GM19467 (cell line): ENCODE measurements around the gene OXTR.
"Not testable (repeated sequence)": the region's sequence is repeated elsewhere in the genome, so short reads cannot be mapped to it uniquely, and the experiment has no call there.

Experiments
- ATAC-seq: cut with Tn5 transposase; IDR thresholded peaks from one replicate; pipeline ENCODE4 v1.9.1; 2021; ENCODE audit warnings: mild to moderate bottlenecking, moderate library complexity; ENCODE audit not compliant: unreplicated experiment

OXTR gene

DNA sequence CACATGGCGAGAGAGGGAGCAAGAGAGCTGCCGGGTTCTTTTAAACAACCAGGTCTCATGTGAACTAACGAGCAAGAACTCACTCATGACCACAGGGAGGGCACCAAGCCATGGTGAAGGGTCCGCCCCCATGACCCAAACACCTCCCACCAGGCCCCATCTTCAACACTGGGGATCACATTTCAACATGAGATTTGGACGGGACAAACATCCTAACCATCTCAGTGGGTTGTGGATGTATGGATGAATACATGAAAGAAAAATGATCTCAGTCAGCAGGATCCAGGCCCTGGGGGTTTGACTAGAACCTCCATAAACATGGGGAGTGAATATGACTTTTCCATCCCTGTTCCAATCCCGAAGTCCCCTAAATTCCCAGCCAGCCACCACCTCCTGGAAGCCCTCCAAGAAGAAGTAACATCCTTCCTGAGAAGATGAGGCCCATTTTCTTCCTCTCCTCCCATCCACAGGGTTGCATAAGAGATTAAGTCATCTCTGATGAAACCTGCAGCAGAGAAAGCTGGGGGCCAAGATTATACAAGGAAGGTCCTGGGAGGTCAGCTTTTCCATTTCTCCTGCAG, 26.3 kb downstream of the OXTR start:
- ATAC-seq = no peak

- ATAC-seq = no peak
Measured at GRCh38 chr3:8741581-8742261, 27.7 kb downstream of the OXTR start.

- no peak for ATAC-seq
Measured at GRCh38 chr3:8739757-8740504, 29.5 kb downstream of the OXTR start.

- no peak for ATAC-seq
Measured at GRCh38 chr3:8738639-8739038, 30.8 kb downstream of the OXTR start.

- no peak for ATAC-seq
Measured at GRCh38 chr3:8737823-8738222, 31.6 kb downstream of the OXTR start.

DNA sequence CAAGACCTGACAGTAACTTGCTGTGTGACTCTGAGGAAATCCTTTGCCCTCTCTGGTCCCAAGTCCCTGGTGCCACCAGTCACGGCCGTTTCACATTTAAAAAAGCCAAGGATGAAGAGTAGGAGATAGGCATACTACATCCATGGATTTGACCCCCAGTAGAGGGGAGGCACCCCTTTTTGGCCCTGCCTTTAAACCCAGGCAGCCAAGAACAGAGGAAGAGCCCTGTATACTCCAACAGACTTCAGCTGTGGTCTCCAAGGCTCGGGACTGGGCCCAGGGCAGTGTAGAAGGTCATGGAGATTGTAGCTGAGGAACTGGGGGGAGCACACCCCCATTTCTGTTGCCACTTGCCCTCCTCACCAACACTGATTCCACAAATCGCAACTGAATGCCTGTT, 32.1 kb downstream of the OXTR start:
- ATAC-seq = no peak

GRCh38 chr3:8736436-8736835, 33.0 kb downstream of the OXTR start:
- no peak for ATAC-seq

- ATAC-seq = no peak
Measured at GRCh38 chr3:8734908-8735307, 34.5 kb downstream of the OXTR start.

- ATAC-seq = no peak
Measured at GRCh38 chr3:8734137-8734878, 35.1 kb downstream of the OXTR start.

GRCh38 chr3:8733332-8734094, 35.9 kb downstream of the OXTR start, which contains the start of gene CAV3:
Gene CAV3, plus strand, starts transcription at chr3:8733802. Its CDS starts 75 bp downstream, at chr3:8733877.
- no peak for ATAC-seq

DNA sequence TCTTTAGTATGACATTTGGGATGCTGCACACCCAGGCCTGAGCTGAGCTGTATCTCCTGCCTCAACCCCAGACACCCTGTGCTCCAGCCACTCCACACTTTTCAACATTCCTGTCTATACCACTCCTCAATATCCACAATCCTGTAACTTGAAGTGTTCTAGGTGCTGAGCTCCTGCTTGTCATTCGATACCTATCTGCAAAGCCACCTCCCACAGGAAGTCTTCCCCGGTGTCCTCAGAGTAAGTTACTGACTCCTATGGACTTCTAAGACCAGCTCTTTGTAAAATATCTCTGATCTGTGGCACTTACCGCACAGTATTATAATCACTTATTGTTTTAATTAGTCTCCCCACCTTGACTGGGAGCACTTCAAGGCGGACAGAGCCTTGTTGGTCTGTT, 37.0 kb downstream of the OXTR start:
- no peak for ATAC-seq

GRCh38 chr3:8730656-8731055, 38.8 kb downstream of the OXTR start:
- ATAC-seq = no peak

- ATAC-seq = no peak
Measured at GRCh38 chr3:8729479-8729878, 39.9 kb downstream of the OXTR start.

DNA sequence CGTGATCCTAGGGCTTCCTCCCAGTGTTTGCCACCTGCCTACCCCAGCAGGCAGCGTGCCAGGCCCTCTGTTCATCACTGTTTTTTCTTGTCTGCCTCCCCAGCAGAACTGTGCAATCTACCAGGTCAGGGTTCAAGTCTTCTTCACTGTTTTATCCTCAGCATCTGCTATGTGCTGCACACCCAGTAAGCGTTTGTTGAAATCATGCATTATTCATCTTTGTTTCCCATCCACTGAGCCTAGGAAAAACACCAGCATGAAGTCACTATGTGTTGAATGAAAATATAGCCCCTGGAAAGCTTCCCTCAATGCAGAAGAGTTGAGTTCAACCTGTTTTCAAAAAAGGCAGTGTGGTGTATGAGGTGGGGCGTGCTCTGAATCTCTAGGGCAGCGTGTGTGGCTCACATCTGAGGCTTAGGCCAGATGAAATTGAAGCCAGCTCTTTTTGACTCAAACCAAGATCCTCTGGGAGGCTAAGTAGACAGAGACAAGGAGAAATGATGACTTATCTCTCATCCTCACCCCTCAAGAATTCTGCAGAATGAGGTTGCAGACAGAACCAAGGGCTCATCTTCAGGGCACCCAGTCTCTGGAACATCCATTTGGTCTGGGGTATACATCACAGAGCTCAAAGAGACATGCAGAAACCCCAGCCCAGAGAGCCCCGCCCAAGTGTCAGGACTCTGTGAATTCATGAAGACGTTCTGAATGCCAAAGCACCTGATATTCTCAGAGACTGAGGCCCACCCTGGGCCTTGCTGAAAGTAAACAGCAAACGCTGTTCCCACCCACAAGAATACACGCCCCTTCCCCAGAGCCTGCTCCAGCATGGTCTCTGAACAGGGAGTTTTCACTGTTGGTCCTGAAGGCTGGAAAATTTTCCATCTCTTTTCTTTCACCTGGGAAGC, 41.6 kb downstream of the OXTR start:
- no peak for ATAC-seq

DNA sequence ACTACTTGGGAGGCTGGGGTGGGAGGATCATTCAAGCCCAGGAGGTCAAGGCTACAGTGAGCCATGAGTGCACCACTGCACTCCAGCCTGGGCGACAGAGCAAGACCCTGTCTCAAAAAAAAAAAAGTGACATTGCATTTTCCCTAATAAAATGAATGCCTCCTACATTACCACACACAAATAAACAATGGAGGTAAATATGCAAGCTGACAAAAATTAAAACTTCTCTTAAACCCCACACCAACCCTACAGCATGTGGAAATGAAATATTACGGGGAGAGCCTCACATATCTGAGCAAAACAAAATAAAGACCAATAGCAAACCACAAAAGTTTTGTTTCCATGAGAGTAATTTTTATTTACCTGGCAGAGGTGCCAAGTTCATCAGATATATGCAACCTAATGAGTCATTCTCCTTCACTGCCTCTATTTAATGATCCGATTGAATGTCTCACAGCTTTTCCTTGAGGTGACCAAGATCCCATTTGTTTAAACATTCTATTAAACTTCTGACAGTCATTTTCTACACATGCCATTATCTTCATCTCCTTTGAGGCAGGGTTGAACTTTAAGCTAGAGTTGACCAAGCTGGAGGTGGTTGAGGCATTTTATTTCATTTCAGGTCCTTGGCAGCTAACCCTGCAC, 45.2 kb downstream of the OXTR start:
- no peak for ATAC-seq

GRCh38 chr3:8723612-8724011, 45.8 kb downstream of the OXTR start:
- no peak for ATAC-seq

GRCh38 chr3:8722808-8723207, 46.6 kb downstream of the OXTR start:
- no peak for ATAC-seq

GRCh38 chr3:8715757-8716156, 53.7 kb downstream of the OXTR start:
- ATAC-seq = not testable (repeated sequence)
